Naive thymus-derived CD4-positive, alpha-beta T cell (primary cell): ENCODE measurements around the gene TET2. TPM values are rescaled to one million over a fixed set of nuclear protein-coding genes. Genes with fewer than 3 reads are reported as not detected.
A peak's percentile ranks its signal among the peaks of the same experiment; 100 is the strongest.

Experiments
- ATAC-seq: fragments of 150-1000 bp; cut with Tn5 transposase; 2 replicates; pipeline ENCODE4 v1.10.0; 2021; ENCODE audit warnings: mild to moderate bottlenecking, moderate library complexity
- CTCF ChIA-PET: fragments of 350-600 bp; sonication (Branson Sonifier 250); formaldehyde crosslinking; loops from one replicate; lab custom pipeline; 2021; ENCODE audit warnings: antibody characterized with exemption; lab: Charles Lee
- POLR2A ChIA-PET: fragments of 350-600 bp; sonication (Branson Sonifier 250); formaldehyde crosslinking; loops from one replicate; lab custom pipeline; 2021; ENCODE audit warnings: antibody characterized with exemption, inconsistent platforms; lab: Charles Lee
- DNase-seq, 9 donors: peaks; one replicate each; pipeline versions ENCODE4 v3.0.0 to v3.0.0-alpha.2; 2020 to 2022; ENCODE audit warnings: mixed read lengths in 1 of 9
- H3K27ac ChIP-seq: one replicate; pipeline ENCODE4 v1.7.0; 2013; ENCODE audit warnings: mild to moderate bottlenecking, low read depth, low read length, moderate library complexity
- H3K27me3 ChIP-seq, 2 donors: one replicate each; pipeline ENCODE4 v1.7.0; 2013; ENCODE audit warnings: low read length in 2 of 2, mild to moderate bottlenecking in 2 of 2, moderate library complexity in 2 of 2; ENCODE audit not compliant: control insufficient read depth in 2 of 2, insufficient read depth in 2 of 2
- H3K36me3 ChIP-seq, 3 experiments: 1 replicate in 2 of 3; 2 replicates in 1 of 3; pipeline ENCODE4 v1.7.0; 2013; ENCODE audit warnings: low read length in 3 of 3, mild to moderate bottlenecking in 3 of 3, moderate library complexity in 1 of 3; ENCODE audit not compliant: insufficient read depth in 3 of 3, control insufficient read depth in 2 of 3
- H3K4me1 ChIP-seq, 2 donors: one replicate each; pipeline ENCODE4 v1.7.0; 2013; ENCODE audit warnings: low read length in 2 of 2, mild to moderate bottlenecking in 2 of 2, moderate library complexity in 1 of 2; ENCODE audit not compliant: control insufficient read depth in 2 of 2, insufficient read depth in 2 of 2
- H3K4me3 ChIP-seq: 2 replicates; pipeline ENCODE4 v1.7.0; 2013; ENCODE audit warnings: mild to moderate bottlenecking, low read length
- H3K9me3 ChIP-seq, 3 experiments: 1 replicate in 2 of 3; 2 replicates in 1 of 3; pipeline ENCODE4 v1.7.0; 2013; ENCODE audit warnings: low read length in 3 of 3; ENCODE audit not compliant: control insufficient read depth in 2 of 3
- H3K27ac Mint-ChIP-seq, 9 donors: one replicate each; pipeline ENCODE4 v1.8.0; 2020 to 2022; ENCODE audit warnings: mixed read lengths in 9 of 9, mild to moderate bottlenecking in 8 of 9, moderate library complexity in 5 of 9, inconsistent platforms in 2 of 9
- H3K27me3 Mint-ChIP-seq, 5 donors: one replicate each; pipeline ENCODE4 v1.8.0; 2021 to 2022; ENCODE audit warnings: mixed read lengths in 5 of 5, mild to moderate bottlenecking in 1 of 5
- H3K36me3 Mint-ChIP-seq, 5 donors: one replicate each; pipeline ENCODE4 v1.8.0; 2020 to 2022; ENCODE audit warnings: mixed read lengths in 5 of 5, mild to moderate bottlenecking in 3 of 5, inconsistent platforms in 1 of 5
- H3K4me1 Mint-ChIP-seq, 7 donors: one replicate each; pipeline ENCODE4 v1.8.0; 2020 to 2022; ENCODE audit warnings: mixed read lengths in 7 of 7, mild to moderate bottlenecking in 3 of 7, inconsistent platforms in 1 of 7
- H3K4me3 Mint-ChIP-seq, 10 donors: one replicate each; pipeline ENCODE4 v1.8.0; 2020 to 2022; ENCODE audit warnings: mild to moderate bottlenecking in 10 of 10, mixed read lengths in 10 of 10, moderate library complexity in 6 of 10, inconsistent platforms in 2 of 10
- H3K9me3 Mint-ChIP-seq, 11 donors: one replicate each; pipeline ENCODE4 v1.8.0; 2020 to 2022; ENCODE audit warnings: mixed read lengths in 11 of 11, mild to moderate bottlenecking in 4 of 11, inconsistent platforms in 1 of 11, moderate library complexity in 1 of 11
- intact Hi-C, 2 donors: fragments of 100-400 bp; cut with micrococcal nuclease; formaldehyde crosslinking; loops; one replicate each; pipeline ENCODE4 v1.15.1; 2023
- polyA plus RNA-seq, 2 donors: library from polyadenylated mRNA; unstranded; fragments of 300-500 nt; fragmentation: Illumina TruSeq; gene quantifications; one replicate each; pipeline ENCODE4 v1.2.3, GENCODE V29; 2021
- total RNA-seq, 6 experiments: library from RNA in 5 of 6; stranded (reverse) in 5 of 6; gene quantifications; 1 replicate in 5 of 6; 2 replicates in 1 of 6; pipeline ENCODE4 v1.2.3 and lab custom pipeline; 2021 to 2026

The TET2 gene
- total and polyA plus RNA-seq, 7 experiments from 2014 or later: 12.8 to 78.4 (median 19.0) TPM

DNA sequence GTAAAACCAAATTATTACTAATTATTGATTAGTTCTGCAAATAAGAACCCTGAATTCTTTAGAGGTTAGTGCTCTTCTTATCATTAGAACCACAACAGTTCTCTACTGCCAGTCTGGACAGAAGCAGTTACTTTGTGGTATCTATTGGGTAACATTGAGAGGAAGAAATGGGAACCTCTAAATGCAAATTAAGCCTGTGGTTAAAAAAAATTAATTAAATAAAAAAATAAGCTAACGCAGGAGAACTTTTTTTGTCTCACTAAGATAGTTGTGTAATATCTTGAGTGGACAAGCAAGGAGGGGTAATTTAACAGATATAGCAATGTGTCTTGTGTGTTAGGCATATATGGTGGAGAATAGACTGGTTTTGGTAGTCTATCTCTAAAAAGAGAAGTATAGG is 32.9 kb upstream of the TET2 start:
- POLR2A ChIA-PET: no interaction called here
- Mint-ChIP-seq H3K27ac (no peak overlapping the region), H3K4me1 (no peaks in the 10 kb centered on the region), H3K9me3 (peaks cover 0 to 3% (median 0%) of the 10 kb centered on the region in 11 donors), H3K27me3 (peaks cover 10 to 25% (median 16%) of the 10 kb centered on the region in 5 donors), H3K36me3 (peaks cover 0 to 3% (median 0%) of the 10 kb centered on the region in 5 donors), H3K4me3 (no peak overlapping the region)
- CTCF ChIA-PET: no interaction called here
- Histone ChIP-seq H3K9me3 (no peaks in the 10 kb centered on the region), H3K4me1 (no peaks in the 10 kb centered on the region), H3K27ac (no peak overlapping the region), H3K36me3 (no peaks in the 10 kb centered on the region), H3K4me3 (no peak overlapping the region), H3K27me3 (no peaks in the 10 kb centered on the region)
- no peak for DNase-seq
- peak; percentile 65 for ATAC-seq
- intact Hi-C loops: no loop called here

DNA sequence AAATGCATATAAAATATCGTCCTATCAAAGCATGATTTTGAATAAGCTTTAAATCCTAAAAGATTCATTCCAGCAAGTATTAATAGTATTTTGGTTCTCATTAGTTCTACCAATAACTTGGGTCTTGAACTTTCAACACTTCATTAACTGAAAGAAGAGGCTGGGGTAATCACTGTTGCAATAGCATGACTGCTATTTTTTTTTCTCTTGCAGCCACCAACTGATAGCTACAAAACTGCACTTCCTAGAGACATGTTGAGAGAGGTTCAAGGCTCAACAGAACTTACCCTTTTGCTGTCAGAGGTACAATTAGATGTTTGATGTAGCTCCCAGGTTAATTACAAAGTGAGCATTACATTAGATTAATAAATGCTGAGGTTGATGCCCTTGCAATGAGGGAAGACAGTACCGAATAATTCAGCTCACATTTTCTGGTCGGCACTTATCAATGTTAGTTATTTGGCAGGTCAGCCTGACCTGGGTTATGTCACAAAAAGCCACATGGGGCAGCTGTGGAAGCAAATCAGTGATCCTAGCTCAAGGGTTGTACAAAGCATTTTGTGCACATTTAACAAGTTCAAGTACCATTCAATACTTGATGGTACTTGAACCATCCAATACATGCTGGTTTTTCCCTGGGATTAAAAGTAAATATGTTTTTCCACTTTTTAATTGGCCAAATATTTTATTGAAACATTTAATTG is 29.9 kb upstream of the TET2 start:
- H3K4me3 Mint-ChIP-seq: no peak overlapping the region
- Histone ChIP-seq H3K4me3 (no peak overlapping the region), H3K27ac (no peak overlapping the region), H3K36me3 (no peaks in the 10 kb centered on the region), H3K4me1 (no peaks in the 10 kb centered on the region), H3K9me3 (no peaks in the 10 kb centered on the region), H3K27me3 (no peaks in the 10 kb centered on the region)
- ATAC-seq: no peak
- H3K4me1 Mint-ChIP-seq: peaks cover 0 to 3% (median 0%) of the 10 kb centered on the region in 7 donors
- CTCF ChIA-PET: no interaction called here
- H3K9me3 Mint-ChIP-seq: peaks cover 0 to 2% (median 0%) of the 10 kb centered on the region in 11 donors
- no peak overlapping the region for H3K27ac Mint-ChIP-seq
- intact Hi-C loops: no loop called here
- H3K27me3 Mint-ChIP-seq: peaks cover 0 to 25% (median 19%) of the 10 kb centered on the region in 5 donors
- H3K36me3 Mint-ChIP-seq: no peaks in the 10 kb centered on the region
- no peak for DNase-seq
- POLR2A ChIA-PET: no interaction called here

DNA sequence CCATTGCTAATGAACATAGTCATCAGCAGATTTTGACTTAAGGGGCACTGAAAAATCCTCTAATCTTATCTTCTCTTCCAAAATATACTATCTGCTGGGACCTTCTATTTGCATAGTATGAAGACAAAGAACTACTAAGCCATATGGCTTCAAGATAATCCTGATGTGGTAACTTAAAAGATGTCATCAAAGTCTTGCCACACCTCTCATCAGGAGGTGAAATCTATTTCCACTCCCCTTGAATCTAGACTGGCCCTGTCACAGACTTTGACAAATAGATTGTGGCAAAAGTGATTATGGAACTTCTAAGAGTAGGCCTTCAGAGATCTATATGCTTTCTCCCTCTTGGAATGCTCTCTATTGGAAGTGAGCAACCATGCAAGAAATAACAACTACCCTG is 27.3 kb upstream of the TET2 start:
- H3K27ac Mint-ChIP-seq: no peak overlapping the region
- H3K4me1 Mint-ChIP-seq: peaks cover 0 to 3% (median 0%) of the 10 kb centered on the region in 7 donors
- DNase-seq (no peak), ATAC-seq (peak; percentile 41)
- POLR2A ChIA-PET: no interaction called here
- no peaks in the 10 kb centered on the region for H3K4me1 ChIP-seq
- H3K27me3 Mint-ChIP-seq: peaks cover 0 to 16% (median 9%) of the 10 kb centered on the region in 5 donors
- H3K4me3 ChIP-seq: no peak overlapping the region
- H3K36me3 ChIP-seq: no peaks in the 10 kb centered on the region
- H3K27ac ChIP-seq: no peak overlapping the region
- H3K9me3 ChIP-seq: no peaks in the 10 kb centered on the region
- no peak overlapping the region for H3K4me3 Mint-ChIP-seq
- no peaks in the 10 kb centered on the region for H3K27me3 ChIP-seq
- intact Hi-C loops: no loop called here
- peaks cover 0 to 2% (median 0%) of the 10 kb centered on the region in 11 donors for H3K9me3 Mint-ChIP-seq
- CTCF ChIA-PET: no interaction called here
- no peaks in the 10 kb centered on the region for H3K36me3 Mint-ChIP-seq

DNA sequence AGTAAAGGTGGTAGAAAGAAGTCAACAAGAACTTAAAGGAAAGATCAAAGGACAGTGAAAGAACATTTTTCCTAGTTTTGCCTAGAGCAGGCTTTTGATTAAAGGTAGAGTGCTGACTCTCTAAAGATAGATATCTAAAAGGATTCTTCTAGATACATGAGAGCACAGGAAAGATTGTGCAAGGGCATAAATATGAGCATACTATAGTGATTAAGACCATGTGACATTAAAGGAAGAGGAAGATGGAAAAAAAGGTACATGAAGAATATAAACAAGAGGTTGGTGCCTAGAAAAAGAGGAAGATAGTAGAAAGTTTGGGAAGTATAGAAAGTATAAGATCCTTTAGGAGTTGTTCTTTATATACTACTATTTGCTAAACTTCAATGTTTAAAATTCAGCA is 26.1 kb upstream of the TET2 start:
- H3K27ac Mint-ChIP-seq: no peak overlapping the region
- ChIA-PET POLR2A (no interaction called here), CTCF (no interaction called here)
- Histone ChIP-seq H3K27me3 (no peaks in the 10 kb centered on the region), H3K4me1 (no peaks in the 10 kb centered on the region), H3K36me3 (no peaks in the 10 kb centered on the region), H3K9me3 (no peaks in the 10 kb centered on the region), H3K4me3 (no peak overlapping the region), H3K27ac (no peak overlapping the region)
- H3K4me1 Mint-ChIP-seq: peaks cover 0 to 3% (median 0%) of the 10 kb centered on the region in 7 donors
- DNase-seq (no peak), ATAC-seq (no peak)
- no peak overlapping the region for H3K4me3 Mint-ChIP-seq
- intact Hi-C loops: no loop called here
- peaks cover 0 to 2% (median 0%) of the 10 kb centered on the region in 11 donors for H3K9me3 Mint-ChIP-seq
- H3K36me3 Mint-ChIP-seq: no peaks in the 10 kb centered on the region
- peaks cover 0 to 9% (median 0%) of the 10 kb centered on the region in 5 donors for H3K27me3 Mint-ChIP-seq

DNA sequence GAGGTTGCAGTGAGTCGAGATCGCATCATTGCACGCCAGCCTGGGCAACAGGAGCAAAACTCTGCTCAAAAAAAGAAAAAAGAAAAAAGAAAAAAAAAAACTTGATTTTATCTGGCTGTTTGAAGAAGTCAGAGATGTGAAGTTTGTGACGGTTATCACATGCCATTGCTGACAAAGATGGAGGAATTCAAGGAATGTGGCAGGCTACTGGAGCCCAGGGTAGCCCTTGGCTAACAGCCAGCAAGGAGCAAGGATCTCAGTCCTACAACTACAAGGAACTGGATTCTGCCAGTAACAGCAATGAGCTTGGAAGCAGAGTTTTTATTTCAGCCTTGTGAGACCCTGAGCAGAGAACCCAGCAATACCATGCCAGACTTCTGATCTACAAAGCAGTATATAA is 24.3 kb upstream of the TET2 start:
- H3K4me3 Mint-ChIP-seq: no peak overlapping the region

DNA sequence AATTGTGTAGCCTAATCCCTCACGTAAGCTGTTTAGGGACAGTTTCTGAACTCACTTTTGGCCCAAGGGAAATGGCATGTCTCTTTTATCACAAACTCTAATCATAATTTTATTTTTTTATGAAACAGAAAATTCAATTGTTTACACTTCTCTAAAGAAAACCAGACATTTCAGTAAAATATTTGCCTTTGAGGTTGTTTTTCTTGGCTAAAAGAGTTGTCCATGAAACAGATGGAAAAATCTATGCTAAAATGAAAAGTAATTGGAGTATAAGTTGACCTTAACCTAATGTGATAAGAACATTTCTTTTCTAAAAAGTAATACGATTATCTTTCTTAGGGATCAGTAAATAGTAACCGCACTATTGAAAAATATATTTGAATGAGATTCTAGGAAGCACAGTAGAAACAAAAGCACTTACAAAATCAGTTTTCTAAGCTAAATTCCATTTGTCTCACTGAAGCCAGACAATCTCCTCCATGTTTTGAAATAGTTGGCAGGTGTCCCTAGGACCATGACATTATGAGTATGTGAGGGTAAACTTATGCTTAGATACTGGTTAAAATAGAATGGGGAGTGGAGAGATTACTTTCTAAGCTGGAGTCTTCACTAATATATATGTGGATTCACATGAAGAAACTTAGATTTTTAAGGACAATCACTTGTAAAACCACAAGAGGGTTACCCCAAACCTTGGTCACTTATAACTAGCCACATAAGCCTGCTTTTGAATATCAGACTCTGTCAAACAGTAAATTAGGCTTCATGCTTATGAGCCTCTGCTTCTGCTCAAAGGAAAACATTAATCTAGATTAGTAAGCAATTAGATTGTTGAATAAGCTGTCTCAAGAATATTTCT is 20.1 kb upstream of the TET2 start:
- no peaks in the 10 kb centered on the region for H3K27me3 ChIP-seq
- H3K27ac ChIP-seq: no peak overlapping the region
- H3K9me3 ChIP-seq: no peaks in the 10 kb centered on the region
- Mint-ChIP-seq H3K36me3 (no peaks in the 10 kb centered on the region), H3K9me3 (peaks cover 0 to 2% (median 0%) of the 10 kb centered on the region in 11 donors), H3K27ac (no peak overlapping the region), H3K4me1 (no peaks in the 10 kb centered on the region), H3K4me3 (no peak overlapping the region), H3K27me3 (peaks cover 0 to 10% (median 5%) of the 10 kb centered on the region in 5 donors)
- ChIA-PET CTCF (no interaction called here), POLR2A (interaction anchor here (0.6 kb wide), 1 partner anchor 72 kb away, joined by 3 read pairs; no protein-coding TSS in a partner anchor)
- no peak overlapping the region for H3K4me3 ChIP-seq
- DNase-seq (no peak), ATAC-seq (no peak)
- no peaks in the 10 kb centered on the region for H3K36me3 ChIP-seq
- no peaks in the 10 kb centered on the region for H3K4me1 ChIP-seq
- intact Hi-C loops: no loop called here

More for the DNA sequence above, 24.3 kb upstream of the TET2 start:
- Histone ChIP-seq H3K4me1 (no peaks in the 10 kb centered on the region), H3K27ac (no peak overlapping the region), H3K36me3 (no peaks in the 10 kb centered on the region), H3K9me3 (no peaks in the 10 kb centered on the region), H3K4me3 (no peak overlapping the region), H3K27me3 (no peaks in the 10 kb centered on the region)
- ATAC-seq: no peak
- ChIA-PET CTCF (no interaction called here), POLR2A (no interaction called here)
- Mint-ChIP-seq H3K27ac (no peak overlapping the region), H3K9me3 (peaks cover 0 to 2% (median 0%) of the 10 kb centered on the region in 11 donors), H3K36me3 (no peaks in the 10 kb centered on the region), H3K4me1 (peaks cover 0 to 3% (median 0%) of the 10 kb centered on the region in 7 donors), H3K27me3 (peaks cover 0 to 9% (median 0%) of the 10 kb centered on the region in 5 donors)
- intact Hi-C loops: no loop called here
- DNase-seq: no peak
